ENCODE results near the gene NUP153. TPM values are rescaled to one million over a fixed set of nuclear protein-coding genes. Genes with fewer than 3 reads are reported as not detected.

The NUP153 gene
- polyA plus RNA-seq, 1 of the 3 experiments (the other 2 are of a cell fraction), result 10.5 TPM

GRCh38 chr6:17621003-17621402, 85.7 kb downstream of the NUP153 start:
- no peak for DNase-seq
- H3K36me3 ChIP-seq (replicated peaks in 1 of 2; ENCODE audit: control insufficient read depth in 1 of 2, insufficient read depth in 2 of 2, low read length in 1 of 2), result peaks cover 47 to 84% of the 10 kb centered on the region in 2 experiments
- WGBS (ENCODE audit: low lambda C conversion rate), result 96% methylated on average over 2 of the region's 2 CpGs
- H4K20me1 ChIP-seq (ENCODE audit: insufficient read depth), result no peaks in the 10 kb centered on the region
- H3F3A ChIP-seq (replicated peaks; ENCODE audit: insufficient read depth), result peaks cover 2% of the 10 kb centered on the region
- H3K9me2 ChIP-seq, result no peaks in the 10 kb centered on the region
- H3K79me2 ChIP-seq (ENCODE audit: insufficient read depth), result peaks cover 74% of the 10 kb centered on the region
- no peak overlapping the region for H3K4me3 ChIP-seq (ENCODE audit: low read depth in 2 of 2, low read length in 1 of 2)
- no peak overlapping the region for H3K9ac ChIP-seq
- POLR2A ChIA-PET, result no interaction called here
- no peaks in the 10 kb centered on the region for H3K4me1 ChIP-seq (ENCODE audit: control insufficient read depth in 1 of 2, insufficient read depth in 2 of 2, low read depth in 1 of 2, low read length in 1 of 2)
- TF ChIP-seq FOXM1 (IDR thresholded peaks at IDR 0.05; ENCODE audit: low read depth) (no peak), POLR2AphosphoS5 (IDR thresholded peaks at IDR 0.05; ENCODE audit: low read depth, low read length) (no peak), ELF1 (IDR thresholded peaks at IDR 0.05) (no peak), JUND (IDR thresholded peaks at IDR 0.05) (no peak), SIN3A (IDR thresholded peaks at IDR 0.05; ENCODE audit: borderline replicate concordance, low read depth, low read length) (no peak), ZBTB33 (IDR thresholded peaks at IDR 0.05; ENCODE audit: borderline replicate concordance, low read depth) (no peak), TAF1 (IDR thresholded peaks at IDR 0.05; ENCODE audit: borderline replicate concordance, low read depth, low read length) (no peak), FOSL2 (IDR thresholded peaks at IDR 0.05; ENCODE audit: borderline replicate concordance, low read depth) (no peak), NFIC (IDR thresholded peaks at IDR 0.05; ENCODE audit: borderline replicate concordance) (no peak), REST (IDR thresholded peaks at IDR 0.05; ENCODE audit: low read depth, low read length) (no peak), EZH2phosphoT487 (IDR thresholded peaks at IDR 0.05; ENCODE audit: borderline replicate concordance, low read depth) (no peak), PBX3 (IDR thresholded peaks at IDR 0.05) (no peak), GABPA (IDR thresholded peaks at IDR 0.05; ENCODE audit: low read depth) (no peak), FOXJ3 (CRISPR knock-in tag; IDR thresholded peaks at IDR 0.05) (no peak), RAD21 (IDR thresholded peaks at IDR 0.05; ENCODE audit: low read length) (no peak), RFX5 (IDR thresholded peaks at IDR 0.05; ENCODE audit: low read length) (no peak)
- TF ChIP-seq, protein P1, sequence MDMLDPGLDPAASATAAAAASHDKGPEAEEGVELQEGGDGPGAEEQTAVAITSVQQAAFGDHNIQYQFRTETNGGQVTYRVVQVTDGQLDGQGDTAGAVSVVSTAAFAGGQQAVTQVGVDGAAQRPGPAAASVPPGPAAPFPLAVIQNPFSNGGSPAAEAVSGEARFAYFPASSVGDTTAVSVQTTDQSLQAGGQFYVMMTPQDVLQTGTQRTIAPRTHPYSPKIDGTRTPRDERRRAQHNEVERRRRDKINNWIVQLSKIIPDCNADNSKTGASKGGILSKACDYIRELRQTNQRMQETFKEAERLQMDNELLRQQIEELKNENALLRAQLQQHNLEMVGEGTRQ (IDR thresholded peaks at IDR 0.05; ENCODE audit: borderline replicate concordance, low read depth, low read length), result no peak
- TF ChIP-seq, protein P2, sequence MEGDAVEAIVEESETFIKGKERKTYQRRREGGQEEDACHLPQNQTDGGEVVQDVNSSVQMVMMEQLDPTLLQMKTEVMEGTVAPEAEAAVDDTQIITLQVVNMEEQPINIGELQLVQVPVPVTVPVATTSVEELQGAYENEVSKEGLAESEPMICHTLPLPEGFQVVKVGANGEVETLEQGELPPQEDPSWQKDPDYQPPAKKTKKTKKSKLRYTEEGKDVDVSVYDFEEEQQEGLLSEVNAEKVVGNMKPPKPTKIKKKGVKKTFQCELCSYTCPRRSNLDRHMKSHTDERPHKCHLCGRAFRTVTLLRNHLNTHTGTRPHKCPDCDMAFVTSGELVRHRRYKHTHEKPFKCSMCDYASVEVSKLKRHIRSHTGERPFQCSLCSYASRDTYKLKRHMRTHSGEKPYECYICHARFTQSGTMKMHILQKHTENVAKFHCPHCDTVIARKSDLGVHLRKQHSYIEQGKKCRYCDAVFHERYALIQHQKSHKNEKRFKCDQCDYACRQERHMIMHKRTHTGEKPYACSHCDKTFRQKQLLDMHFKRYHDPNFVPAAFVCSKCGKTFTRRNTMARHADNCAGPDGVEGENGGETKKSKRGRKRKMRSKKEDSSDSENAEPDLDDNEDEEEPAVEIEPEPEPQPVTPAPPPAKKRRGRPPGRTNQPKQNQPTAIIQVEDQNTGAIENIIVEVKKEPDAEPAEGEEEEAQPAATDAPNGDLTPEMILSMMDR (IDR thresholded peaks at IDR 0.05), result no peak
- no peaks in the 10 kb centered on the region for H3K9me3 ChIP-seq
- no peaks in the 10 kb centered on the region for H3K27me3 ChIP-seq (ENCODE audit: insufficient read depth)
- CTCF ChIA-PET, result interaction anchor here (1.6 kb wide), 1 partner anchor 37 kb away, joined by 7 read pairs; no protein-coding TSS in a partner anchor
- no peak overlapping the region for H3K27ac ChIP-seq (ENCODE audit: low read depth in 2 of 2, low read length in 1 of 2)
- H3K4me2 ChIP-seq, result no peak overlapping the region
- H2AFZ ChIP-seq (ENCODE audit: low read depth), result no peak overlapping the region

Measured in SK-N-SH (cell line).